Tibial artery (tissue), 4 donors: Measurements from ENCODE around the gene ODAD3.
"Not testable (repeated sequence)": the region's sequence is repeated elsewhere in the genome, so short reads cannot be mapped to it uniquely, and the experiment has no call there.

ENCODE experiments used
- DNase-seq, 2 donors: peaks; one replicate each; pipeline ENCODE4 v3.0.0-alpha.2; 2019
- H3K27ac ChIP-seq, 2 donors: fragments of 200-600 bp; sonication (generic) in 1 of 2; 1 replicate in 1 of 2; 2 replicates in 1 of 2; pipeline ENCODE4 v1.5.1; 2018 to 2019; ENCODE audit warnings: mild to moderate bottlenecking in 1 of 2
- H3K27me3 ChIP-seq, 2 donors: fragments of 200-600 bp; sonication (generic) in 1 of 2; one replicate each; pipeline versions ENCODE4 v1.5.1 to v1.6.0; 2016 to 2019
- H3K36me3 ChIP-seq, 3 donors: fragments of 200-600 bp; sonication (generic) in 2 of 3; one replicate each; pipeline ENCODE4 v1.5.1; 2016 to 2019; ENCODE audit warnings: mild to moderate bottlenecking in 2 of 3
- H3K4me1 ChIP-seq, 4 donors: fragments of 200-600 bp; sonication (generic) in 2 of 4; 1 replicate in 3 of 4; 2 replicates in 1 of 4; pipeline ENCODE4 v1.5.1; 2016 to 2019
- H3K4me3 ChIP-seq, 2 donors: fragments of 200-600 bp; sonication (generic) in 1 of 2; 1 replicate in 1 of 2; 2 replicates in 1 of 2; pipeline ENCODE4 v1.5.1; 2018 to 2019; ENCODE audit warnings: mild to moderate bottlenecking in 2 of 2
- H3K9me3 ChIP-seq, 3 donors: fragments of 200-600 bp; sonication (generic) in 1 of 3; one replicate each; pipeline ENCODE4 v1.5.1; 2016 to 2019
- CTCF ChIP-seq, 2 experiments: fragments of 200-600 bp in 1 of 2; fragments of 450-650 bp in 1 of 2; IDR thresholded peaks; one replicate each; pipeline ENCODE4 v1.5.1; 2017 to 2019; ENCODE audit warnings: antibody characterized with exemption in 2 of 2, mild to moderate bottlenecking in 1 of 2, moderate library complexity in 1 of 2
- intact Hi-C: fragments of 100-400 bp; cut with DNase I; formaldehyde crosslinking; loops from one replicate; pipeline ENCODE4 v1.15.0; 2023; ENCODE audit warnings: low total_unique reads

Gene ODAD3

GRCh38 chr19:11475861-11476260 is 40.9 kb upstream of the ODAD3 start:
- DNase-seq = no peak
- intact Hi-C loops = no loop called here
- H3K4me1 ChIP-seq = peaks cover 0 to 17% (median 16%) of the 10 kb centered on the region in 4 donors
- H3K27ac ChIP-seq = no peak overlapping the region
- no peaks in the 10 kb centered on the region for H3K36me3 ChIP-seq
- no peaks in the 10 kb centered on the region for H3K9me3 ChIP-seq
- H3K4me3 ChIP-seq = no peak overlapping the region
- no peak for TF ChIP-seq CTCF (IDR thresholded peaks at IDR 0.05)
- peaks cover 4 to 26% of the 10 kb centered on the region in 2 donors for H3K27me3 ChIP-seq

- H3K9me3 ChIP-seq, intact Hi-C loops, H3K27ac ChIP-seq, H3K36me3 ChIP-seq, DNase-seq, H3K4me3 ChIP-seq: not testable (repeated sequence)
- Histone ChIP-seq H3K27me3 (peaks cover 0 to 20% of the 10 kb centered on the region in 2 donors), H3K4me1 (peaks cover 0 to 12% (median 11%) of the 10 kb centered on the region in 4 donors)
Observed at GRCh38 chr19:11475343-11475742, 40.4 kb upstream of the ODAD3 start.

- Histone ChIP-seq H3K4me1 (no peaks in the 10 kb centered on the region), H3K9me3 (no peaks in the 10 kb centered on the region), H3K4me3 (no peak overlapping the region), H3K27me3 (peaks cover 0 to 13% of the 10 kb centered on the region in 2 donors), H3K27ac (no peak overlapping the region), H3K36me3 (no peaks in the 10 kb centered on the region)
- intact Hi-C loops = no loop called here
- TF ChIP-seq CTCF (IDR thresholded peaks at IDR 0.05) = no peak
- DNase-seq = no peak
Observed at GRCh38 chr19:11473725-11474124, 38.8 kb upstream of the ODAD3 start.

- intact Hi-C loops, H3K27ac ChIP-seq, DNase-seq, H3K4me3 ChIP-seq, H3K9me3 ChIP-seq, H3K36me3 ChIP-seq, H3K4me1 ChIP-seq: not testable (repeated sequence)
- peaks cover 0 to 29% of the 10 kb centered on the region in 2 donors for H3K27me3 ChIP-seq
Observed at GRCh38 chr19:11468266-11468845, 33.4 kb upstream of the ODAD3 start.

GRCh38 chr19:11465600-11465999 is 30.7 kb upstream of the ODAD3 start:
- H3K27ac ChIP-seq = no peak overlapping the region
- intact Hi-C loops = no loop called here
- no peaks in the 10 kb centered on the region for H3K9me3 ChIP-seq
- no peak for TF ChIP-seq CTCF (IDR thresholded peaks at IDR 0.05)
- DNase-seq = no peak
- no peaks in the 10 kb centered on the region for H3K36me3 ChIP-seq
- no peak overlapping the region for H3K4me3 ChIP-seq
- peaks cover 0 to 21% of the 10 kb centered on the region in 2 donors for H3K27me3 ChIP-seq
- no peaks in the 10 kb centered on the region for H3K4me1 ChIP-seq

GRCh38 chr19:11464333-11465265 is 29.7 kb upstream of the ODAD3 start:
- H3K27me3 ChIP-seq = peaks cover 0 to 24% of the 10 kb centered on the region in 2 donors
- no peaks in the 10 kb centered on the region for H3K36me3 ChIP-seq
- H3K9me3 ChIP-seq = no peaks in the 10 kb centered on the region
- no peaks in the 10 kb centered on the region for H3K4me1 ChIP-seq
- no peak overlapping the region for H3K27ac ChIP-seq
- TF ChIP-seq CTCF (IDR thresholded peaks at IDR 0.05) = no peak
- no peak for DNase-seq
- H3K4me3 ChIP-seq = no peak overlapping the region
- intact Hi-C loops = no loop called here
